Spleen (tissue), 7 donors: Measurements from ENCODE around the gene ADPRS.

ENCODE experiments used
- CTCF ChIP-seq, 11 experiments: fragments of 200-600 bp in 7 of 11; fragments of 450-650 bp in 4 of 11; sonication (generic) in 4 of 11; IDR thresholded peaks in 8 of 11; conservative IDR thresholded peaks in 3 of 11; 1 replicate in 7 of 11; 2 replicates in 4 of 11; pipeline versions ENCODE4 v1.4.0 to v1.8.0; 2016 to 2021; ENCODE audit warnings: antibody characterized with exemption in 11 of 11, inconsistent platforms in 4 of 11, mild to moderate bottlenecking in 1 of 11
- POLR2A ChIP-seq, 3 donors: fragments of 450-650 bp; IDR thresholded peaks; one replicate each; pipeline ENCODE4 v1.5.1; 2017; ENCODE audit warnings: antibody characterized with exemption in 3 of 3, mild to moderate bottlenecking in 1 of 3
- donor health status: DM: no; HTN: no; CAD: no; lungs with moderate emphysema.
- donor health status: DM: no; HTN: no; CAD: no.
- donor health status: DM: no; HTN: no; CAD: no.

- TF ChIP-seq CTCF (IDR thresholded peaks at IDR 0.05 in 8 of 11, conservative IDR thresholded peaks at IDR 0.05 in 3 of 11) (no peak), POLR2A (IDR thresholded peaks at IDR 0.05) (no peak)
Observed at GRCh38 chr1:36083635-36084496, 4.8 kb upstream of the ADPRS start, which contains the start of gene TEKT2.
